Mesendoderm (in vitro differentiated cells): Measurements from ENCODE around the gene PCIF1.
"Not testable (repeated sequence)": the region's sequence is repeated elsewhere in the genome, so short reads cannot be mapped to it uniquely, and the experiment has no call there.

Source experiments
- DNase-seq: peaks from one replicate; pipeline ENCODE4 v3.0.0; 2013
- H2AK5ac ChIP-seq: 2 replicates; pipeline ENCODE4 v1.6.1; 2013; ENCODE audit warnings: low read length, inconsistent platforms
- H2BK120ac ChIP-seq: 2 replicates; pipeline ENCODE4 v1.6.1; 2013; ENCODE audit warnings: low read depth, mild to moderate bottlenecking, low read length, moderate library complexity, mixed read lengths
- H2BK15ac ChIP-seq: replicated peaks from 2 replicates; pipeline ENCODE4 v1.6.1; 2013; ENCODE audit warnings: low read depth, mild to moderate bottlenecking, moderate library complexity
- H2BK5ac ChIP-seq: 2 replicates; pipeline ENCODE4 v1.6.1; 2013; ENCODE audit warnings: low read length, inconsistent platforms
- H3K18ac ChIP-seq: 2 replicates; pipeline ENCODE4 v1.6.1; 2013; ENCODE audit warnings: mild to moderate bottlenecking, low read length, mixed read lengths
- H3K23ac ChIP-seq: one replicate; pipeline ENCODE4 v1.6.1; 2013; ENCODE audit warnings: low read length
- H3K27ac ChIP-seq: 2 replicates; pipeline ENCODE4 v1.5.1; 2013; ENCODE audit warnings: low read depth, mild to moderate bottlenecking, inconsistent platforms, low read length, moderate library complexity
- H3K27me3 ChIP-seq: 2 replicates; pipeline ENCODE4 v1.6.1; 2013; ENCODE audit warnings: low read length, control low read depth, mild to moderate bottlenecking, inconsistent platforms; ENCODE audit not compliant: insufficient read depth, poor library complexity
- H3K36me3 ChIP-seq: 2 replicates; pipeline ENCODE4 v1.6.1; 2013; ENCODE audit warnings: low read length, inconsistent platforms; ENCODE audit not compliant: control insufficient read depth, insufficient read depth
- H3K4ac ChIP-seq: one replicate; pipeline ENCODE4 v1.6.1; 2013; ENCODE audit warnings: low read depth, mild to moderate bottlenecking, low read length, moderate library complexity
- H3K4me1 ChIP-seq: 2 replicates; pipeline ENCODE4 v1.6.1; 2013; ENCODE audit warnings: low read depth, low read length, inconsistent platforms; ENCODE audit not compliant: control insufficient read depth
- H3K4me2 ChIP-seq: 2 replicates; pipeline ENCODE4 v1.6.1; 2013; ENCODE audit warnings: low read length
- H3K4me3 ChIP-seq: 2 replicates; pipeline ENCODE4 v1.5.1; 2013; ENCODE audit warnings: mild to moderate bottlenecking, low read length
- H3K56ac ChIP-seq: one replicate; pipeline ENCODE4 v1.6.1; 2013; ENCODE audit warnings: low read length
- H3K79me1 ChIP-seq: 2 replicates; pipeline ENCODE4 v1.6.1; 2013; ENCODE audit warnings: low read length, inconsistent platforms
- H3K79me2 ChIP-seq: 2 replicates; pipeline ENCODE4 v1.6.1; 2013; ENCODE audit warnings: mild to moderate bottlenecking, low read length; ENCODE audit not compliant: control insufficient read depth, insufficient read depth
- H3K9ac ChIP-seq: 2 replicates; pipeline ENCODE4 v1.6.1; 2013; ENCODE audit warnings: low read length, inconsistent platforms
- H4K5ac ChIP-seq: one replicate; pipeline ENCODE4 v1.6.1; 2013; ENCODE audit warnings: low read length
- H4K8ac ChIP-seq: one replicate; pipeline ENCODE4 v1.6.1; 2013; ENCODE audit warnings: low read depth, mild to moderate bottlenecking, control low read depth, low read length, moderate library complexity
- WGBS: extraction: QIAGEN DNeasy Blood & Tissue Kit; methylation state at CpG from one replicate; pipeline ENCODE4 v1.1.7; 2013; ENCODE audit warnings: low lambda C conversion rate, missing lambda C conversion rate; ENCODE audit not compliant: insufficient coverage; ENCODE audit errors: extremely low coverage; 5-methylcytosine and 5-hydroxymethylcytosine counted together

The PCIF1 gene

GRCh38 chr20:45976086-45976485 is 41.6 kb downstream of the PCIF1 start:
- H2BK120ac ChIP-seq: no peak overlapping the region
- H3K9ac ChIP-seq: no peak overlapping the region
- no peaks in the 10 kb centered on the region for H3K36me3 ChIP-seq
- H4K8ac ChIP-seq: no peak overlapping the region
- no peak overlapping the region for H3K4me3 ChIP-seq
- H2BK5ac ChIP-seq: no peak overlapping the region
- no peak overlapping the region for H3K56ac ChIP-seq
- H2AK5ac ChIP-seq: no peak overlapping the region
- no peaks in the 10 kb centered on the region for H3K27me3 ChIP-seq
- H2BK15ac ChIP-seq: no peak overlapping the region
- WGBS: no CpG with 5 or more reads among the region's 6 CpGs
- no peak overlapping the region for H3K18ac ChIP-seq
- no peaks in the 10 kb centered on the region for H3K4me1 ChIP-seq
- no peak overlapping the region for H3K4me2 ChIP-seq
- no peak overlapping the region for H4K5ac ChIP-seq
- H3K79me1 ChIP-seq: peaks cover 3% of the 10 kb centered on the region
- no peak overlapping the region for H3K27ac ChIP-seq
- peaks cover 3% of the 10 kb centered on the region for H3K79me2 ChIP-seq
- H3K4ac ChIP-seq: no peak overlapping the region
- H3K23ac ChIP-seq: no peak overlapping the region
- no peak for DNase-seq

- Histone ChIP-seq H4K8ac (no peak overlapping the region), H3K4me3 (no peak overlapping the region), H3K4me2 (no peak overlapping the region), H3K27me3 (no peaks in the 10 kb centered on the region), H2BK5ac (no peak overlapping the region), H2AK5ac (no peak overlapping the region), H3K9ac (no peak overlapping the region), H3K56ac (peak overlapping the region; percentile 22), H3K4ac (no peak overlapping the region), H3K18ac (no peak overlapping the region), H2BK15ac (no peak overlapping the region), H3K4me1 (peaks cover 8% of the 10 kb centered on the region), H2BK120ac (no peak overlapping the region), H3K79me1 (no peaks in the 10 kb centered on the region), H4K5ac (no peak overlapping the region), H3K79me2 (no peaks in the 10 kb centered on the region), H3K36me3 (no peaks in the 10 kb centered on the region), H3K27ac (no peak overlapping the region), H3K23ac (no peak overlapping the region)
- no CpG with 5 or more reads among the region's 6 CpGs for WGBS
- no peak for DNase-seq
Measured at GRCh38 chr20:45981261-45981660, 46.8 kb downstream of the PCIF1 start.

GRCh38 chr20:45983279-45983743 is 48.8 kb downstream of the PCIF1 start:
- Histone ChIP-seq H3K79me1 (no peaks in the 10 kb centered on the region), H2BK5ac (no peak overlapping the region), H4K5ac (no peak overlapping the region), H3K4me3 (no peak overlapping the region), H2BK120ac (no peak overlapping the region), H2AK5ac (no peak overlapping the region), H3K27me3 (no peaks in the 10 kb centered on the region), H3K4me1 (peaks cover 8% of the 10 kb centered on the region), H2BK15ac (no peak overlapping the region), H3K4me2 (no peak overlapping the region), H3K18ac (no peak overlapping the region), H3K56ac (peak overlapping the region; percentile 10), H4K8ac (no peak overlapping the region), H3K79me2 (no peaks in the 10 kb centered on the region), H3K27ac (no peak overlapping the region), H3K36me3 (no peaks in the 10 kb centered on the region), H3K4ac (no peak overlapping the region), H3K23ac (no peak overlapping the region), H3K9ac (no peak overlapping the region)
- DNase-seq: peak; percentile 42
- WGBS: no CpG with 5 or more reads among the region's 7 CpGs

GRCh38 chr20:45985573-45985972 is 51.1 kb downstream of the PCIF1 start:
- H3K79me1 ChIP-seq: no peaks in the 10 kb centered on the region
- no peak overlapping the region for H4K5ac ChIP-seq
- H2BK15ac ChIP-seq: no peak overlapping the region
- no peak overlapping the region for H3K27ac ChIP-seq
- H4K8ac ChIP-seq: no peak overlapping the region
- H3K4ac ChIP-seq: no peak overlapping the region
- no CpG with 5 or more reads among the region's 7 CpGs for WGBS
- no peak overlapping the region for H3K9ac ChIP-seq
- no peak overlapping the region for H3K18ac ChIP-seq
- H3K4me1 ChIP-seq: peaks cover 8% of the 10 kb centered on the region
- H3K23ac ChIP-seq: no peak overlapping the region
- no peak overlapping the region for H3K4me2 ChIP-seq
- no peak overlapping the region for H2BK120ac ChIP-seq
- H3K4me3 ChIP-seq: no peak overlapping the region
- no peak overlapping the region for H2AK5ac ChIP-seq
- H3K56ac ChIP-seq: peak overlapping the region; percentile 25
- H3K36me3 ChIP-seq: no peaks in the 10 kb centered on the region
- no peak overlapping the region for H2BK5ac ChIP-seq
- no peaks in the 10 kb centered on the region for H3K27me3 ChIP-seq
- DNase-seq: peak; percentile 57
- no peaks in the 10 kb centered on the region for H3K79me2 ChIP-seq

DNA sequence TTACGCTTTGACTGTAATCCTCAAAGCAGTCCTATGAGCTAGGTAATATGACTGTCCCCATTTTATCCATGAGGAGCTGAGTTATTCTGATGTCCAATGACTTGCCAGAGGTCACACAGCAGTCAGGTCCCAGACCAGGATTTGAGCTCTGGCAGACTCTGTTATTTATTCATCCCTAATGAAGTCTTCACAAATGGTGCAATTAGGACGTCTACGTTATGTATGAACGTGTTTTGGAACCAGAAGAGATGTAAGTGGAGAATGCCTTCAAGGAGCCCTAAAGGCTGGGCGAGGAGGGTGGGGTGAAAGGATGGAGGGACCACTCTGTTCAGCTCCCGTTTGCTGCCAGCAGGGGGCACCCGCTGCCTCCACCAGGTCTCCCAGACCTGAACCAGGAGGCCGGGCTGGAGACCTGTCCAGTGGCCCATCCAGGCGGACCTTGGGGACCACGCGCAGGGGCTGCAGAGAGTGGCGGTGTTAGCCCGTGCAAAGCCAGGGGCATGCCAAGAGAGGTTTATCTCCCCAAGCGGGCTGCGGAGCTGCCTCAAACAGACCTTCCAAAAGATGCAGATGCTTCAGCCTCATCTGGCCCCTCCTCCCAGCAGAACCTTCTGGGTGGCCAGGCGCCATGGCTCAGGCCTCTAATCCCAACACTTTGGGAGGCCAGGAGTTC is 52.8 kb downstream of the PCIF1 start:
- Histone ChIP-seq H3K18ac (no peak overlapping the region), H2BK120ac (no peak overlapping the region), H4K8ac (no peak overlapping the region), H3K27me3 (no peaks in the 10 kb centered on the region), H2BK5ac (no peak overlapping the region), H3K23ac (no peak overlapping the region), H2BK15ac (no peak overlapping the region), H3K79me2 (no peaks in the 10 kb centered on the region), H2AK5ac (no peak overlapping the region), H3K4me2 (no peak overlapping the region), H3K79me1 (no peaks in the 10 kb centered on the region), H3K4me1 (peaks cover 8% of the 10 kb centered on the region), H3K27ac (no peak overlapping the region), H3K4ac (no peak overlapping the region), H3K9ac (no peak overlapping the region), H3K56ac (no peak overlapping the region), H4K5ac (no peak overlapping the region), H3K36me3 (no peaks in the 10 kb centered on the region), H3K4me3 (no peak overlapping the region)
- DNase-seq: peak; percentile 87
- WGBS: no CpG with 5 or more reads among the region's 16 CpGs

DNA sequence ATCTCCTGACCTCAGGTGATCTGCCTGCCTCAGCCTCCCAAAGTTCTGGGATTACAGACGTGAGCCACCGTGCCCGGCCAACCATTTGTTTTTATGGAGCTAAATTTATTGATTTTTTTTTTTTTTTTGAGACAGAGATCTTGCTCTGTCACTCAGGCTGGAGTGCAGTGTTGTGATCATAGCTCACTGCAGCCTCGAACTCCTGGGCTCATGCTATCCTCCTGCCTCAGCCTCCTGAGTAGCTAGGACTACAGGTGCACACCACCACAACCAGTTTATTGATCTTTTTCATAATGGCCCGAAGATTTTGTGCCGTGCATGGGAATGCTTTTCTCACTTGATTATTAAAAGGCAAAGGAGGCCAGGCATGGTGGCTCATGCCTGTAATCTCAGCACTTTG is 54.3 kb downstream of the PCIF1 start:
- not testable (repeated sequence) for H2AK5ac ChIP-seq, H2BK5ac ChIP-seq, H3K79me2 ChIP-seq, H3K9ac ChIP-seq, H3K4me1 ChIP-seq, H4K8ac ChIP-seq, H3K79me1 ChIP-seq, H4K5ac ChIP-seq, H2BK15ac ChIP-seq, DNase-seq, H3K56ac ChIP-seq, H3K27me3 ChIP-seq, H3K4me3 ChIP-seq, H3K18ac ChIP-seq, H3K27ac ChIP-seq, H2BK120ac ChIP-seq, H3K36me3 ChIP-seq, H3K4ac ChIP-seq, H3K4me2 ChIP-seq, H3K23ac ChIP-seq
- no CpG with 5 or more reads among the region's 6 CpGs for WGBS
